CD4-positive, alpha-beta T cell treated with Interleukin-1 beta for 1 hour (primary cell): Measurements from ENCODE around the gene ADGRA3.

Source experiments
- DNase-seq, 2 donors: peaks; one replicate each; pipeline ENCODE4 v3.0.0-alpha.2; 2020 to 2022

Gene ADGRA3

DNA sequence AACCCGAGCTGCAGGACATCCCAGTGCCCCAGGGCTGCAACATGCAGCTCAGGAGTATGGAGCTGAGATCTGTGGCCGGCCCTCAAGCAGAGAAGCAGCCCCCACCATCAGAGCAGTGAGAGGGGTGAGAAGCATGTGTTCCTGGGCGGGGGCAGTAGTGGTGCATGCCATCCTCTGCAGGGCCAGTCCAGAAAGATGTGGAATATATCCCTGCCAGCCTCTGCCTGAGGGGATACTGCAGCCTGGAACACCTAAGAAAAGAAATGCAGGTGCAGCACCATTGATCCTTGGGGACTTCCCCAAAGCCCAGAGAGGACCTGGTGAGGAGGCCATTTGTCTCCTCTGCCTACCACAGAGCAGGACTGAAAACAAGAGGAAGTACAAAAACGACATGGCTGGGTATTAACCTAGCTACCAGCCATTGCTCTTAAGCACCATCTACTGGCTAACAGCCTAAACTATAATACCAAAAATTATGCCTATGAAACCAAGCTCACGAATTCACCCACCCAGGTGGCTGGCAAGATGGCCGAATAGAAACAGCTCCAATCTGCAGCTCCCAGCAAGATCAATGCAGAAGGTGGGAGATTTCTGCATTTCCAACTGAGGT, 158.8 kb downstream of the ADGRA3 start:
- DNase-seq, result no peak

GRCh38 chr4:22348410-22348809, 167.5 kb downstream of the ADGRA3 start:
- DNase-seq, result no peak

DNA sequence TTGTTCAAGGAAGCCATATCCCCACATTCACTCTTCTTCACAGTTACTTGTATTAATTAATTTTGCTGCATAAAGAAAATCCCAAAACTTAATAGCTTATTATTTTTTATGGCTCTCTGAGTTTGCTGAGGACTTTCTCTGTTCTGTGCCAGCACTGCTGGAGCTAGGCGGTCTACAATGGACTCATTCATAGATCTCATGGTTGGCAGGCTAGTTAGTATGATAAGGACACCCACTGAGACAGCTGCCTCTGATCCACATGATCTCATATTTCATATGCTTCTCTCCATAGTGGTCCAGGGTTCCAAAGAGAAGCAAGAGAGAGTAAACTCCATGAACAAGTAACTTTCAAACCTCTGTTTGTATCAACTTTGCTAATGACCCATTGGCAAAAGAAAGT, 170.2 kb downstream of the ADGRA3 start:
- no peak for DNase-seq

DNA sequence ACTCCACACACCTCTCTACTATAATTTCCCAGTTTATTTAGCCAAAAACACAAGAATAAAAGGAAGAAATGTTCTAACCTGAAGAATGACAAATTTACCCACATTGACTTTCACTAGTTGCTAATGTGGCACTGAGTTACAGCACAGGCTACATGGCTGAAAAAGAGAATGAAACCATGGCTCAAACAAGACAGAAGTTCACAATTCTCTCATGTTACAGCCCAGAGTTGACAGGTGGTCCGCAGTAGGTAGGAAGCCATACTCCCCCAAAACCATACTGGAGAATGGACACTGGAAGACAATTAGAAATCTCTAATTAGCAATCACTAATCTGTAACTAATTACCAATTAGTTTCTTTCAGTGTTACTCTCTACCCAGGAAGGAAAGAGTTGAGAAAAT, 170.8 kb downstream of the ADGRA3 start:
- DNase-seq, result no peak

- no peak for DNase-seq
Observed at GRCh38 chr4:22343606-22344005, 172.3 kb downstream of the ADGRA3 start.

DNA sequence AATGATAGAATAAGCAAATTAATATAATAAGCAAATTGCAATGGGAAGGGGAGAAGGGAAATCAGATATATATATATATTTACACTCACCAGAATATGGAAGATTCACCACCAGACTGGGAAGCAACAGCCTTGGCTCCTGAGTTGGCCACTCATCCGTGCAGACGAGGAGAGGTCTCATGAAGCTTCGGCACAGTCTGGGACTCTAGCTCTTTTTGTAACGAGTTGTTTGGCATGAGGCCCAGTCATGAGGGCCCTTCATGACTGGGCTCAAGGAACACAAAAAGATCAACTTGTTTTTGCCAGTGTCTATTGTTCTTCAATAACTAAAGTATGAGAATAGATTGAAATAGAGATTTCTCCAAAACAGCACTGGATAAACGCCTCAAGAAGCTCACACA, 176.4 kb downstream of the ADGRA3 start:
- no peak for DNase-seq

DNA sequence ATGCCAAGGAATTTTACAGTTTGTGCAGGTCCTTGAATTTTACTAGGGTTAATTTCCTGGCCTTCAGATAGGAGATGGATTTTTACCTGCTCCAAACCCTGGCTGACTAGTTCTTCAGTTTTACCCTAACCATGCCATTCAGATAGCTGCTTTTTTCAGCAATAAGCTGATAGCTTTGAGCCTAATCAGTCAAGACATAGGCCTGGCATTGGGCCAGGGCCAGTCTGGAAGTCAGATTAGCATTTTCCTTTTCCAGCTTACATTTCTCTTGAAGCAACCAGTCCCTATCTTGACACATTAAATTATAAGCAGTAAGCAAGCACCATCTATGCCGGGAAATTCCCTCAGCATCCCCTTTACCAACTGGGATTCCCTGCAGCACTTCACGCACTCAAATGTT, 177.1 kb downstream of the ADGRA3 start:
- no peak for DNase-seq
